ENCODE data around the gene RXYLT1. TPM values are rescaled to one million over a fixed set of nuclear protein-coding genes. Genes with fewer than 3 reads are reported as not detected.
"Not testable (repeated sequence)": the region's sequence is repeated elsewhere in the genome, so short reads cannot be mapped to it uniquely, and the experiment has no call there.

RXYLT1 gene, protein sequence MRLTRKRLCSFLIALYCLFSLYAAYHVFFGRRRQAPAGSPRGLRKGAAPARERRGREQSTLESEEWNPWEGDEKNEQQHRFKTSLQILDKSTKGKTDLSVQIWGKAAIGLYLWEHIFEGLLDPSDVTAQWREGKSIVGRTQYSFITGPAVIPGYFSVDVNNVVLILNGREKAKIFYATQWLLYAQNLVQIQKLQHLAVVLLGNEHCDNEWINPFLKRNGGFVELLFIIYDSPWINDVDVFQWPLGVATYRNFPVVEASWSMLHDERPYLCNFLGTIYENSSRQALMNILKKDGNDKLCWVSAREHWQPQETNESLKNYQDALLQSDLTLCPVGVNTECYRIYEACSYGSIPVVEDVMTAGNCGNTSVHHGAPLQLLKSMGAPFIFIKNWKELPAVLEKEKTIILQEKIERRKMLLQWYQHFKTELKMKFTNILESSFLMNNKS
- 10 to 100 TPM in 2 of 4 donors, 1 to 10 TPM in 2; 3.4 to 20.9 (median 9.3) TPM for polyA plus RNA-seq
- long read RNA-seq, donor 1, full-length matches to known transcripts: 19 of 24 reads
- long read RNA-seq, donor 1, partial matches to known transcripts: 5 of 24 reads
- long read RNA-seq, donor 1, other reads (novel, unspliced or antisense): 0 of 24 reads
- long read RNA-seq, donor 2, partial matches to known transcripts: 0 of 6 reads
- long read RNA-seq, donor 2, other reads (novel, unspliced or antisense): 0 of 6 reads
- long read RNA-seq, donor 3, full-length matches to known transcripts: 11 of 11 reads
- long read RNA-seq, donor 3, partial matches to known transcripts: 0 of 11 reads
- long read RNA-seq, donor 3, other reads (novel, unspliced or antisense): 0 of 11 reads
- long read RNA-seq, donor 4: 0 reads
- long read RNA-seq, donor 5, partial matches to known transcripts: 0 of 3 reads
- long read RNA-seq, donor 5, other reads (novel, unspliced or antisense): 0 of 3 reads
- long read RNA-seq, donor 6, full-length matches to known transcripts: 8 of 8 reads
- long read RNA-seq, donor 6, partial matches to known transcripts: 0 of 8 reads
- long read RNA-seq, donor 6, other reads (novel, unspliced or antisense): 0 of 8 reads
- long read RNA-seq, donor 7: 0 reads
- long read RNA-seq, donor 8, partial matches to known transcripts: 0 of 1 reads
- long read RNA-seq, donor 8, other reads (novel, unspliced or antisense): 0 of 1 reads
- long read RNA-seq, donor 9, partial matches to known transcripts: 0 of 5 reads
- long read RNA-seq, donor 9, other reads (novel, unspliced or antisense): 0 of 5 reads
- long read RNA-seq, donor 10, full-length matches to known transcripts: 10 of 10 reads
- long read RNA-seq, donor 10, partial matches to known transcripts: 0 of 10 reads
- long read RNA-seq, donor 10, other reads (novel, unspliced or antisense): 0 of 10 reads

GRCh38 chr12:63779498-63780481, at the start of gene RXYLT1:
Gene RXYLT1, plus strand, starts transcription at chr12:63779909. Its CDS starts 52 bp downstream, at chr12:63779961.
- H3K36me3 ChIP-seq (ENCODE audit: control insufficient read depth in 3 of 3, insufficient read depth in 2 of 3, low read depth in 1 of 3, low read length in 3 of 3): peaks cover 0 to 3% (median 2%) of the 10 kb centered on the region in 3 donors
- 0 to 1% (median 1%) methylated on average over 81 to 86 of the region's 86 CpGs for WGBS, 3 donors
- peaks cover 0 to 2% (median 0%) of the 10 kb centered on the region in 3 donors for H3K27me3 ChIP-seq (ENCODE audit: control insufficient read depth in 3 of 3, insufficient read depth in 3 of 3, low read length in 3 of 3)
- peak within 1 kb of the TSS; percentile 55 to 94 (median 81) for H3K4me3 ChIP-seq (ENCODE audit: low read depth in 1 of 3, low read length in 3 of 3)
- peak within 1 kb of the TSS; percentile 71 to 100 (median 94) for H3K27ac ChIP-seq (ENCODE audit: low read depth in 1 of 3, low read length in 2 of 3)
- DNase-seq (peak; percentile 80 to 95), FAIRE-seq (no peak)
- H3K4me1 ChIP-seq (ENCODE audit: control insufficient read depth in 3 of 3, insufficient read depth in 2 of 3, low read depth in 1 of 3, low read length in 2 of 3): peaks cover 0 to 4% (median 0%) of the 10 kb centered on the region in 3 donors
- H3K9me3 ChIP-seq (ENCODE audit: control insufficient read depth in 2 of 2, insufficient read depth in 1 of 2, low read depth in 1 of 2, low read length in 1 of 2): no peaks in the 10 kb centered on the region

DNA sequence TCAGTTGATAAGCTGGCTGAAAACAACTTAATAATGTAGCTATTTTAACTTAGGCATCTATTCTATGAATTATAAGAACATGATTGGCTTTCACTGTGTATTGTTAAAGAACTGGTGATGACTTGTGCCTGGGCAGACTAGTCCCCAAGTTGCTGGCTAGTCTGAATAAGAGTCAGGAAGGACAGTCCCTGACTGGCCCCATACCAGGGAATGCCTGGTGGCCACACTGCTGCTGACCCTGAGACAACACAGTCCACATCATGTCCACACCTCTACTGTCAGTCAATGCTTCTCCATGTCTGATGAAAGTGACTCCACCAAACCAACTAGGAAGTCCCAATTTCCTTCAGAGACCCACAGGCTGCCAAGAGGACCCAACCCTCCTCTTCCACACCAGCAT, 46.9 kb upstream of the RXYLT1 start:
- H3K36me3 ChIP-seq (ENCODE audit: control insufficient read depth in 3 of 3, insufficient read depth in 2 of 3, low read depth in 1 of 3, low read length in 3 of 3); DNase-seq; H3K4me1 ChIP-seq (ENCODE audit: control insufficient read depth in 3 of 3, insufficient read depth in 2 of 3, low read depth in 1 of 3, low read length in 2 of 3); H3K9me3 ChIP-seq (ENCODE audit: control insufficient read depth in 2 of 2, insufficient read depth in 1 of 2, low read depth in 1 of 2, low read length in 1 of 2); H3K4me3 ChIP-seq (ENCODE audit: low read depth in 1 of 3, low read length in 3 of 3); FAIRE-seq; H3K27me3 ChIP-seq (ENCODE audit: control insufficient read depth in 3 of 3, insufficient read depth in 3 of 3, low read length in 3 of 3); H3K27ac ChIP-seq (ENCODE audit: low read depth in 1 of 3, low read length in 2 of 3): not testable (repeated sequence)

DNA sequence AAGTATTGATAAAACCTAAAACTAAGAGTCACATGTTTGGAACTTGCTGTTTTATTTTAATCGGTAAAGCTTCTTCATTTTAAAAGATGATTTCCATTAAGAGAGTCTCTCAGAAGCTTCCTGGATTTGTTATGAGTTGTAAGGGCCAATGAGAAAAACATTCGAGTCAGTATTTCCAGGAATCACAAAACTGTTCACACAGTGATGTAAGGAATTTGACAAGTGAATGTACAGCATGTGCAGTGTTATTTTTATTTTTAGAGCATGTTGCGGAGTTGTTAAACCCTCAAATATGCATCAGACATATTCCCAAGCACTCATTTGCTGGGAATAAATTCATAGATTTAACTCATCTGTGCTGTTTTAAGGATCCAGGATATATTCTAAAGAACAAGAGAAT, 46.1 kb upstream of the RXYLT1 start:
- 61 to 95% (median 82%) methylated on average over 3 of the region's 3 CpGs for WGBS, 3 donors
- not testable (repeated sequence) for H3K9me3 ChIP-seq (ENCODE audit: control insufficient read depth in 2 of 2, insufficient read depth in 1 of 2, low read depth in 1 of 2, low read length in 1 of 2); H3K4me3 ChIP-seq (ENCODE audit: low read depth in 1 of 3, low read length in 3 of 3); H3K27me3 ChIP-seq (ENCODE audit: control insufficient read depth in 3 of 3, insufficient read depth in 3 of 3, low read length in 3 of 3); H3K27ac ChIP-seq (ENCODE audit: low read depth in 1 of 3, low read length in 2 of 3); DNase-seq; FAIRE-seq; H3K4me1 ChIP-seq (ENCODE audit: control insufficient read depth in 3 of 3, insufficient read depth in 2 of 3, low read depth in 1 of 3, low read length in 2 of 3); H3K36me3 ChIP-seq (ENCODE audit: control insufficient read depth in 3 of 3, insufficient read depth in 2 of 3, low read depth in 1 of 3, low read length in 3 of 3)

- WGBS, 3 donors: no CpG with 5 or more reads among the region's 2 CpGs
- FAIRE-seq; H3K27me3 ChIP-seq (ENCODE audit: control insufficient read depth in 3 of 3, insufficient read depth in 3 of 3, low read length in 3 of 3); H3K36me3 ChIP-seq (ENCODE audit: control insufficient read depth in 3 of 3, insufficient read depth in 2 of 3, low read depth in 1 of 3, low read length in 3 of 3); H3K9me3 ChIP-seq (ENCODE audit: control insufficient read depth in 2 of 2, insufficient read depth in 1 of 2, low read depth in 1 of 2, low read length in 1 of 2); DNase-seq; H3K4me3 ChIP-seq (ENCODE audit: low read depth in 1 of 3, low read length in 3 of 3); H3K4me1 ChIP-seq (ENCODE audit: control insufficient read depth in 3 of 3, insufficient read depth in 2 of 3, low read depth in 1 of 3, low read length in 2 of 3); H3K27ac ChIP-seq (ENCODE audit: low read depth in 1 of 3, low read length in 2 of 3): not testable (repeated sequence)
Observed at GRCh38 chr12:63740551-63740950, 39.2 kb upstream of the RXYLT1 start.

DNA sequence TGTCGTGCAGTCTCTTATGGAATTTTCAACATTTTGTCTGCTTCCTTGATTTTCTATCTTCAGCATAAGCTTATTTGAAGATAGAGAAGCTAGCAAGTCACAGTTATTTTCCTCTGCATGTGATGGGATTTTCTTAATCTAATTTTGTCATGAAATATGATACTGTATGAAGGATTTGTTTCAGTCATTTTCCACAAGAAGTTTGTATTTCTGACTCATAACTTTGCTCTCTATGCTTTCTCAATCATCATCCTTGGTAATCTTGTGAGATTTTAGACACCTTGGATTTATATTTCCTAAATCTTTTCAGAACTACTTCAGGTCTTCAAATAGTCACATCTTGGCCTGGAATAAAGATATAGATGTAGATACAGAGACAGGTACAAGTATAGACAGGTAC, 38.3 kb upstream of the RXYLT1 start:
- H3K4me1 ChIP-seq (ENCODE audit: control insufficient read depth in 3 of 3, insufficient read depth in 2 of 3, low read depth in 1 of 3, low read length in 2 of 3); DNase-seq; H3K9me3 ChIP-seq (ENCODE audit: control insufficient read depth in 2 of 2, insufficient read depth in 1 of 2, low read depth in 1 of 2, low read length in 1 of 2); H3K27me3 ChIP-seq (ENCODE audit: control insufficient read depth in 3 of 3, insufficient read depth in 3 of 3, low read length in 3 of 3); FAIRE-seq; H3K4me3 ChIP-seq (ENCODE audit: low read depth in 1 of 3, low read length in 3 of 3); H3K27ac ChIP-seq (ENCODE audit: low read depth in 1 of 3, low read length in 2 of 3); H3K36me3 ChIP-seq (ENCODE audit: control insufficient read depth in 3 of 3, insufficient read depth in 2 of 3, low read depth in 1 of 3, low read length in 3 of 3): not testable (repeated sequence)
- WGBS, 3 donors: 74 to 88% (median 83%) methylated on average over 1 of the region's 1 CpG

DNA sequence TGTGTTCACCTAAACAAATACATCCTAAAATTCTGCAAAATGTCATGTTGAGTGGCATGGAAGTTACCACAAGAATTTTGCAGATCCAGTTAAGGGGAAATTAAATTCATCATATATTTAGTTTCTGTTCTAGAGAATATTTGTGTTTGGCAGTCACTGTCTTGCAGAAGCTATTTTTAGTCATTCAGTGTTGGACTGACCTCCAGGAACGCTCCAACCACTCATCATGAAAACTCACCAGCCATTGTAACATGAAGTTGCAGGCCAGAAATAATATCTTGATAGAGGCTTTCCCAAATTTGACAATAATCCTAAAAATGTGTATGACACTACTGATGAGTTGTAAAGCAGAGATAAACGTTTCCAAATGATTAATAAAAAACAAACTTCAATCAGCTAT, 35.6 kb upstream of the RXYLT1 start:
- not testable (repeated sequence) for H3K27me3 ChIP-seq (ENCODE audit: control insufficient read depth in 3 of 3, insufficient read depth in 3 of 3, low read length in 3 of 3); H3K9me3 ChIP-seq (ENCODE audit: control insufficient read depth in 2 of 2, insufficient read depth in 1 of 2, low read depth in 1 of 2, low read length in 1 of 2); H3K4me3 ChIP-seq (ENCODE audit: low read depth in 1 of 3, low read length in 3 of 3); DNase-seq; H3K36me3 ChIP-seq (ENCODE audit: control insufficient read depth in 3 of 3, insufficient read depth in 2 of 3, low read depth in 1 of 3, low read length in 3 of 3); H3K4me1 ChIP-seq (ENCODE audit: control insufficient read depth in 3 of 3, insufficient read depth in 2 of 3, low read depth in 1 of 3, low read length in 2 of 3); FAIRE-seq; H3K27ac ChIP-seq (ENCODE audit: low read depth in 1 of 3, low read length in 2 of 3)
- 31 to 48% (median 32%) methylated on average over 2 of the region's 2 CpGs for WGBS, 3 donors

DNA sequence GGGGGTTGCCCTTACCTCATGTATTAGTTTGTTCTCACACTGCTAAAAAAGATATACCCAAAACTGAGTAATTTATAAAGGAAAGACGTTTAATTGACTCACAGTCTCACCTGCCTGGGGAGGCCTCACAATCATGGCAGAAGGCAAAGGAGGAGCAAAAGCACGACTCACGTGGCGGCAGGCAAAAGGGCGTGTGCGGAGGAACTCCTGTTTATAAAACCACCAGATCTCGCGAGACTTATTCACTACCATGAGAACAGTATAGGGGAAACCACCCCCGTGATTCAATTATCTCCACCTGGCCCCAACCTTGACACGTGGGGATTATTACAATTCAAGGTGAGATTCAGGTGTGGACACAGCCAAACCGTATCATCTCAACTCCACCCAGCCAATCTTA, 33.2 kb upstream of the RXYLT1 start:
- not testable (repeated sequence) for DNase-seq; H3K36me3 ChIP-seq (ENCODE audit: control insufficient read depth in 3 of 3, insufficient read depth in 2 of 3, low read depth in 1 of 3, low read length in 3 of 3); H3K27me3 ChIP-seq (ENCODE audit: control insufficient read depth in 3 of 3, insufficient read depth in 3 of 3, low read length in 3 of 3); FAIRE-seq; H3K27ac ChIP-seq (ENCODE audit: low read depth in 1 of 3, low read length in 2 of 3); H3K4me3 ChIP-seq (ENCODE audit: low read depth in 1 of 3, low read length in 3 of 3); H3K4me1 ChIP-seq (ENCODE audit: control insufficient read depth in 3 of 3, insufficient read depth in 2 of 3, low read depth in 1 of 3, low read length in 2 of 3); H3K9me3 ChIP-seq (ENCODE audit: control insufficient read depth in 2 of 2, insufficient read depth in 1 of 2, low read depth in 1 of 2, low read length in 1 of 2)
- 66 to 78% (median 71%) methylated on average over 10 to 11 of the region's 11 CpGs for WGBS, 3 donors
